ENCODE measurements around the gene SMDT1. TPM values are rescaled to one million over a fixed set of nuclear protein-coding genes. Genes with fewer than 3 reads are reported as not detected.
A peak's percentile ranks its signal among the peaks of the same experiment; 100 is the strongest.

The SMDT1 gene
- total and polyA plus RNA-seq, 9 of the 15 experiments (the other 6 are each of a cell fraction or from before 2014, with no cell fraction given), result 7.9 to 65.2 (median 14.3) TPM

- TF ChIP-seq TSC22D4 (tag; IDR thresholded peaks at IDR 0.05), result no peak
- no peak for TF ChIP-seq CGGBP1 (CRISPR knock-in tag; IDR thresholded peaks at IDR 0.05)
- TF ChIP-seq ZNF511 (CRISPR knock-in tag; IDR thresholded peaks at IDR 0.05), result peak; percentile 66
- peak; percentile 91 for TF ChIP-seq RBFOX2 (IDR thresholded peaks at IDR 0.05; ENCODE audit: low read depth, low read length)
- no peak for TF ChIP-seq SIX5 (IDR thresholded peaks at IDR 0.05; ENCODE audit: borderline replicate concordance in 1 of 2, insufficient read depth in 1 of 2, low read depth in 1 of 2, low read length in 2 of 2)
- peak; percentile 71; the same call in 1 of the 2 replicates for TF ChIP-seq E2F1 (CRISPR knock-in tag; IDR thresholded peaks at IDR 0.05)
- peak; percentile 79 for TF ChIP-seq KDM5B (IDR thresholded peaks at IDR 0.05; ENCODE audit: insufficient replicate concordance, low read depth, low read length)
- no peak for TF ChIP-seq TAF9B (IDR thresholded peaks at IDR 0.05; ENCODE audit: partially characterized antibody)
- TF ChIP-seq FOXP1 (CRISPR knock-in tag; IDR thresholded peaks at IDR 0.05), result 0 out of 2 replicates have a peak, but pooled peaks have one; percentile 52
- TF ChIP-seq SRF (CRISPR knock-in tag; IDR thresholded peaks at IDR 0.05), result peak in 1 of 2 experiments; percentile 88; a peak in 2 of 4 replicates
- TF ChIP-seq NCOA2 (IDR thresholded peaks at IDR 0.05; ENCODE audit: partially characterized antibody in 2 of 2), result no peak
- TF ChIP-seq POLR2G (IDR thresholded peaks at IDR 0.05; ENCODE audit: low read depth, low read length), result peak; percentile 95
- TF ChIP-seq GATAD2A (IDR thresholded peaks at IDR 0.05), result peak; percentile 76; the same call in 1 of the 2 replicates
- TF ChIP-seq ZNF764 (CRISPR knock-in tag; IDR thresholded peaks at IDR 0.05; ENCODE audit: low read depth), result no peak
- peak in 2 of 3 experiments; percentile 6 to 24 for TF ChIP-seq YY1 (IDR thresholded peaks at IDR 0.05; ENCODE audit: borderline replicate concordance in 1 of 3, control insufficient read depth in 1 of 3, extremely low read depth in 1 of 3, insufficient read depth in 3 of 3, insufficient read length in 1 of 3, insufficient replicate concordance in 2 of 3, low read depth in 1 of 3, low read length in 2 of 3)
- TF ChIP-seq SMARCA4 (IDR thresholded peaks at IDR 0.05), result peak; percentile 35; the same call in 1 of the 2 replicates
- no peak for TF ChIP-seq HEY1 (CRISPR knock-in tag; IDR thresholded peaks at IDR 0.05; ENCODE audit: borderline replicate concordance)
- TF ChIP-seq POLR2A (conservative IDR thresholded peaks at IDR 0.05), result peak; percentile 84
- peak; percentile 30 for TF ChIP-seq SMAD4 (CRISPR knock-in tag; conservative IDR thresholded peaks at IDR 0.05)
- TF ChIP-seq ZNF696 (CRISPR knock-in tag; conservative IDR thresholded peaks at IDR 0.05), result no peak
- peak; percentile 98 for TF ChIP-seq L3MBTL2 (IDR thresholded peaks at IDR 0.05)
- no peak for TF ChIP-seq ZNF586 (CRISPR knock-in tag; conservative IDR thresholded peaks at IDR 0.05)
- peak; percentile 70 for TF ChIP-seq POLR2H (tag; IDR thresholded peaks at IDR 0.05; ENCODE audit: low read depth)
- peak; percentile 59 to 82; a peak in 3 of 4 replicates for TF ChIP-seq MAZ (CRISPR knock-in tag; conservative IDR thresholded peaks at IDR 0.05 in 1 of 2, IDR thresholded peaks at IDR 0.05 in 1 of 2)
- TF ChIP-seq RBBP5 (IDR thresholded peaks at IDR 0.05; ENCODE audit: borderline replicate concordance, insufficient read depth, low read length, poor library complexity, severe bottlenecking), result peak; percentile 56
These were observed 8.7 kb upstream of the SMDT1 start, which contains the start of gene NAGA (continued) for GRCh38 chr22:42070517-42071422.

All from K562 (cell line).